HG03139 (cell line): ENCODE measurements around the gene P2RY8.
"Not testable (repeated sequence)": the region's sequence is repeated elsewhere in the genome, so short reads cannot be mapped to it uniquely, and the experiment has no call there.

Experiments used
- ATAC-seq: cut with Tn5 transposase; IDR thresholded peaks from one replicate; pipeline ENCODE4 v1.9.1; 2021; ENCODE audit not compliant: unreplicated experiment

Gene P2RY8

GRCh38 chrX:1521459-1521956 is 15.5 kb downstream of the P2RY8 start:
- ATAC-seq: peak; percentile 89

GRCh38 chrX:1520350-1520749 is 16.6 kb downstream of the P2RY8 start:
- no peak for ATAC-seq

- ATAC-seq: no peak
Observed at GRCh38 chrX:1519022-1519497, 17.9 kb downstream of the P2RY8 start.

GRCh38 chrX:1518512-1518911 is 18.5 kb downstream of the P2RY8 start:
- ATAC-seq: no peak

- ATAC-seq: no peak
Observed at GRCh38 chrX:1516596-1517104, 20.3 kb downstream of the P2RY8 start.

GRCh38 chrX:1511829-1512228 is 25.2 kb downstream of the P2RY8 start:
- ATAC-seq: no peak

GRCh38 chrX:1511150-1511549 is 25.8 kb downstream of the P2RY8 start:
- no peak for ATAC-seq

GRCh38 chrX:1507511-1508463 is 29.2 kb downstream of the P2RY8 start:
- ATAC-seq: peak; percentile 57

GRCh38 chrX:1506916-1507315 is 30.1 kb downstream of the P2RY8 start:
- ATAC-seq: no peak

- ATAC-seq: no peak
Observed at GRCh38 chrX:1502853-1503252, 34.1 kb downstream of the P2RY8 start.

- ATAC-seq: peak; percentile 57
Observed at GRCh38 chrX:1502241-1502640, 34.7 kb downstream of the P2RY8 start.

- peak; percentile 51 for ATAC-seq
Observed at GRCh38 chrX:1500701-1501624, 36.0 kb downstream of the P2RY8 start.

- ATAC-seq: no peak
Observed at GRCh38 chrX:1496076-1496475, 40.9 kb downstream of the P2RY8 start.

- ATAC-seq: peak; percentile 62
Observed at GRCh38 chrX:1493877-1494510, 43.0 kb downstream of the P2RY8 start.

- ATAC-seq: no peak
Observed at GRCh38 chrX:1493412-1493811, 43.6 kb downstream of the P2RY8 start.

GRCh38 chrX:1492421-1493012 is 44.5 kb downstream of the P2RY8 start:
- no peak for ATAC-seq

GRCh38 chrX:1491851-1492349 is 45.1 kb downstream of the P2RY8 start:
- peak; percentile 74 for ATAC-seq

- ATAC-seq: not testable (repeated sequence)
Observed at GRCh38 chrX:1491248-1491647, 45.7 kb downstream of the P2RY8 start.

GRCh38 chrX:1490723-1491122 is 46.3 kb downstream of the P2RY8 start:
- not testable (repeated sequence) for ATAC-seq

- ATAC-seq: not testable (repeated sequence)
Observed at GRCh38 chrX:1489354-1489753, 47.6 kb downstream of the P2RY8 start.
